ENCODE results near the gene RTN4RL2.

Gene RTN4RL2

GRCh38 chr11:57463671-57464538 is 3.6 kb downstream of the RTN4RL2 start:
- no peak for DNase-seq

DNA sequence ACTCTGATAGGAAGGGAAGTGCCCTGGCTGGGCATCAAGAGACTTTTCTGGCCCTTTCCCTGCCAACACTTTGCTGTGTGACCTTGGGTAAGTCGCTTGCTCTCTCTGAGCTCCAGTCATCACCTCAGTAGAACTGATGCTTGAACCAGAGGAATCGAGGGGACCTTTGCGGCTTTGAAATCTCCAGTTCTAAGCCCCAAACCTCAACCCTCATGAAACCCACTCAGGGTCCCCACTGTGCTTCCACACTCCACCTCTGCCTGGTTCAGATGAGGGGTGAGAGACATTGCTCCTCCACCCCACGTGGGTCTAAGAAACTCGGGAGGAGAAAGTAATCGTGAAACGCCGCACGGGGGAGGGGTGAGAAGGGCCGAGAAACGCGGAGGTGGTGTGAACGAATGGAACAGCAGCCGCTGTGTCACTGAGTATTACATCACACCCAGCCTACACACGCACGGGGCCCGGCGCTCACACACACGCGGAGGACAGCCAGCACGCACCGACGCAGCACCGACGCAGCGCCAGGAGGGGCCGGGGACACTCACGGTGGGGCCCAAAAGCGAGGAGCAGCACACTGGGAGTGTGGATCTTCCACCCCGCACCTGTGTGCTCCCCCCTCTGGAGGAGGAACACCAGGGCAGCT is 4.3 kb downstream of the RTN4RL2 start:
- DNase-seq: no peak

DNA sequence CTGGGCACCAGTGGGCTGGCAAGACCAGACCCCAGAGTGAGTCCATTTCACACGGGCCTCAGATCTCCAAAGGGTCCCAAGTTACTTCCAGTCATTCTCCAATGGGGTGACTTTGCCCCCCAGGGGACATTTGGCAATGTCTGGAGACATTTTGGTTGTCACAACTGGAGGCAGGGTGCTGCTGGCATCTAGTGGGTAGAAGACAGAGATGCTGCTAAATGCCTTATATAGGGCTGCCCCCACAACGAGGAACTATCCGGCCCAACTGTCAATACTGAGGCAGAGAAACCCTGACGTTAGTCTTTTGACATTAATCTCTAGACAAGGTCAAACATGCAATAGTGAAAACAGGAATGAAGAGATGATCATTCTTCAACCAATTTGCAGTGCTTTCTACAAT is 6.4 kb downstream of the RTN4RL2 start:
- DNase-seq: no peak

DNA sequence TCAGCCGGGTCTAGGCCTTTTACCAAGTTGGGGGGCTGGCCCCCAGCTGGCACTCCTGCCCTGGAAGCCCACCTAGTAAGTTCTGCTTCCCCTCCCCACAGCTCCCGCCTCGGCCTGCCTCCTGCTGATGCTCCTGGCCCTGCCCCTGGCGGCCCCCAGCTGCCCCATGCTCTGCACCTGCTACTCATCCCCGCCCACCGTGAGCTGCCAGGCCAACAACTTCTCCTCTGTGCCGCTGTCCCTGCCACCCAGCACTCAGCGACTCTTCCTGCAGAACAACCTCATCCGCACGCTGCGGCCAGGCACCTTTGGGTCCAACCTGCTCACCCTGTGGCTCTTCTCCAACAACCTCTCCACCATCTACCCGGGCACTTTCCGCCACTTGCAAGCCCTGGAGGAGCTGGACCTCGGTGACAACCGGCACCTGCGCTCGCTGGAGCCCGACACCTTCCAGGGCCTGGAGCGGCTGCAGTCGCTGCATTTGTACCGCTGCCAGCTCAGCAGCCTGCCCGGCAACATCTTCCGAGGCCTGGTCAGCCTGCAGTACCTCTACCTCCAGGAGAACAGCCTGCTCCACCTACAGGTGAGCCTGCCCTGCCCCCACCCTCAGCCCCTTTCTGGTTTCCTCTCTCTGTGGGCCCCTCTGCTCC is 7.3 kb downstream of the RTN4RL2 start:
- DNase-seq: no peak

DNA sequence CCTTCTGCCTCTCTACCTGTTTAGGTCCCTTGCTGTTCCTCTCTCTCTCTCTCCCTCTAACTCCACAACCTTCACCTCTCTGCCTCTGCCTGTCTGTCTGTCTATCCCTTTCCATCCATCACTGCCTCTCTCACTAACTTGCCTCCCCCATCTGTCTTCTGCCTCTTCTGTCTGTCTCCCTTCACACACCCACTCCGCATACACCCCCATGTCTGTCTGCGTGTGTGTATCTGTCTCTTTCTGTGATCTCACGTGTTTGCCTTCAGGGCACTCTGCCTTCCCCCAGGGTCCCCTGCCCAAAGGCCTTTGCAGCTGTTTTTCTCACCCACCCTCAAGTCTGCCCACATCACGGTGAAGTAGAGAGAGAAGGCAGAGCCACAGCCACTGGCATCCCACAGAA is 7.9 kb downstream of the RTN4RL2 start:
- no peak for DNase-seq

- DNase-seq: no peak
These were observed 8.9 kb downstream of the RTN4RL2 start for GRCh38 chr11:57469268-57469667.

DNA sequence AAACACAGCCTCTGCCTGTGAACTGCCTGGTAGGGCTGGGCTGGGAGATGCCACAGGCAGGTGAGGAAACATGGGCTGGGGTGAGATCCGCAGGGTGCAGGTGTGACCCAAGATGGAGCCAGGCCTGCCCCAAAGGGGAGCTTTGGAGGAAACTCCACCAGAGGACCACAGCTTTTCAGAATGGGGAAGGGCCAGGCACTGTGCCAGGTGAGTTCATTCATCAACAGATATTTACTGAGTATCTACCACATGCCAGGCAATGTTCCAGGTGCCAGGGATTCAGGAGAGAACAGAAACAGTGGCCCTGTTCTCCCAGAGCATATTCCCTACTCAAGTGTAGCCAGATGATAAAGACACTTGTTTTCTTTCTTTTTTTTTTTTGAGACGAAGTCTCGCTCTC is 11.2 kb downstream of the RTN4RL2 start:
- DNase-seq: no peak

- DNase-seq: no peak
These were observed 13.0 kb downstream of the RTN4RL2 start for GRCh38 chr11:57473285-57473841.

- no peak for DNase-seq
These were observed 13.9 kb downstream of the RTN4RL2 start for GRCh38 chr11:57474017-57474802.

- no peak for DNase-seq
These were observed 14.4 kb downstream of the RTN4RL2 start for GRCh38 chr11:57474803-57475115.

GRCh38 chr11:57475191-57475590 is 14.9 kb downstream of the RTN4RL2 start:
- DNase-seq: no peak

- DNase-seq: no peak
These were observed 15.3 kb downstream of the RTN4RL2 start for GRCh38 chr11:57475671-57476046.

DNA sequence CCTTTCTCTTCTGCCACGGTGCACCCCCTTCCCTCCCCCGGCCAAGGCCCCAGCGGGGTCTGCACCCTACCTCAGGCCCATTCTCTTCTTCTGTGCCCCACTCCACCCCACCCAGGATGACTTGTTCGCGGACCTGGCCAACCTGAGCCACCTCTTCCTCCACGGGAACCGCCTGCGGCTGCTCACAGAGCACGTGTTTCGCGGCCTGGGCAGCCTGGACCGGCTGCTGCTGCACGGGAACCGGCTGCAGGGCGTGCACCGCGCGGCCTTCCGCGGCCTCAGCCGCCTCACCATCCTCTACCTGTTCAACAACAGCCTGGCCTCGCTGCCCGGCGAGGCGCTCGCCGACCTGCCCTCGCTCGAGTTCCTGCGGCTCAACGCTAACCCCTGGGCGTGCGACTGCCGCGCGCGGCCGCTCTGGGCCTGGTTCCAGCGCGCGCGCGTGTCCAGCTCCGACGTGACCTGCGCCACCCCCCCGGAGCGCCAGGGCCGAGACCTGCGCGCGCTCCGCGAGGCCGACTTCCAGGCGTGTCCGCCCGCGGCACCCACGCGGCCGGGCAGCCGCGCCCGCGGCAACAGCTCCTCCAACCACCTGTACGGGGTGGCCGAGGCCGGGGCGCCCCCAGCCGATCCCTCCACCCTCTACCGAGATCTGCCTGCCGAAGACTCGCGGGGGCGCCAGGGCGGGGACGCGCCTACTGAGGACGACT is 15.9 kb downstream of the RTN4RL2 start:
- DNase-seq: peak in 1 of 14 donors; percentile 28

DNA sequence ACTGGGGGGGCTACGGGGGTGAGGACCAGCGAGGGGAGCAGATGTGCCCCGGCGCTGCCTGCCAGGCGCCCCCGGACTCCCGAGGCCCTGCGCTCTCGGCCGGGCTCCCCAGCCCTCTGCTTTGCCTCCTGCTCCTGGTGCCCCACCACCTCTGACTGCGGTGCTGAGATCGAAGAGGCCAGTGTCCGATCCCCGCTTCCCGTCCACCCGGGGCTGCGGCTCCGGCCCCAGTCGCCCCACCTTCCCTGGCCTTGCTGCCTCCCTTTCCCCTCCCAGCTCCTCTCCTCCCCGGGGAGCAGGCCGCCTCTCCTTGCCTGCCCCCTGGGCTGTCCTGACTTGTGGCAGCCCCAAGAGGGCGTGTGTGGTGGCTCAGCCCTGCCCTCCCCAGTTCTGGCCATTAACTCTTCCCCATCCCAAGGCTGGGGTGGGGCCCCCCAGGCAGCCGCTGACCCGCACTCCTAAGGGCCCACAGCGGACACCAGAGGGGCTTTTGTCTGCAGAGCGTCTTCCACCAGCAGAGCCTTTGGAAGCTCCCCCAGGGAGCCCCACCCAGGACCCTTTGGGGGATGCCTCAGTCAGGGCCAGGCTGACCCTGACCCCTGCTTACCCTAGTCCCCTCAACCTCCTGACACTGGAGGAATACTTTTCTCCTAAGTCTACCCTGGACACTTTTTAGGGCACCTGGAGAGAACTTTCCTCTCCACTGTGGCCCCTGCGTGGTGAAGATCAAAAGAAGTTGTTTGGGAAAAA is 16.6 kb downstream of the RTN4RL2 start:
- DNase-seq: peak in 1 of 14 donors; percentile 23

GRCh38 chr11:57477507-57478189 is 17.3 kb downstream of the RTN4RL2 start:
- DNase-seq: no peak

- no peak for DNase-seq
These were observed 18.8 kb downstream of the RTN4RL2 start for GRCh38 chr11:57479021-57479663.

DNA sequence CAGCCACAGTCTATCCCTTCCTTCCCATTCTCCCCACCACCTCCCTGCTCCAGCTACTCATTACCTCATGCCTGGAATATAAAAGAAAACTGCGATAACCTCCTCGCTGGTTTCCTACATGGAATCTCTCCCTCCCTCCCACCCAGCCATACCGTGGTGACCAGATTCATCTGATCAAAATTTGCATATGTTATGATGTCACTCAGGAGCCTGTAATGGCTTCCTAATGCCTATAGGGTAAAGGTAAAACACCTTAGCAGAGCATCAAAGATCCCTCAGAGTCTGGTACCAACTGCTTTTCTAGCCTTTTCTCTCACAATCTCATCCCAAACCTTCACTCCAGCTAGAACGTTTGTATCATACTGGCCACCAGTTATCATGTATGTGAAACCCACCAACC is 19.6 kb downstream of the RTN4RL2 start:
- no peak for DNase-seq

GRCh38 chr11:57480409-57481137 is 20.2 kb downstream of the RTN4RL2 start:
- DNase-seq: peak in 2 of 14 donors; percentile 4 to 7

DNA sequence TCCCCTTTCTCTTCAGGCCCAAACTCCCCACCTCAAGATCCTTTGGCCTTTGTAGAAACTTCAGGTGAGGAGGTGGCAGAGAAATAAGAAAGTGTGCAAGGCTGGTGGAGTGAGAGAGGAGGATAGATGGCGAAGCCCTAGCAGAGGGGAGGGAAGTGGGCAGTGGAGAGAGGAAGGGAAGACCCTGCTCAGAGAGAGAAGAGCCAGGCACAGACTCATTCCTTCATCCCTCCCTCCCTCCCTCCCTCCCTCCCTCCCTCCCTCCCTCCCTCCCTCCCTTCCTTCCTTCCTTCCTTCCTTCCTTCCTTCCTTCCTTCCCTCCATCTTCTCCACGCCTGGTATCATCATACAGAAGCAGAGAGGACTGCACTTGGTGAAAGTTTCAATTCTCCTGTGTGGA is 21.0 kb downstream of the RTN4RL2 start:
- no peak for DNase-seq

All from C1 segment of cervical spinal cord (tissue), 14 donors.